Neuronal stem cell (in vitro differentiated cells): Measurements from ENCODE around the gene CUX1.
"Not testable (repeated sequence)": the region's sequence is repeated elsewhere in the genome, so short reads cannot be mapped to it uniquely, and the experiment has no call there.

Source experiments
- DNase-seq: peaks from one replicate; pipeline ENCODE4 v3.0.0-alpha.2; 2013; ENCODE audit warnings: low spot score
- H2AFZ ChIP-seq: one replicate; pipeline ENCODE4 v1.6.1; 2013; ENCODE audit warnings: mild to moderate bottlenecking, low read length, inconsistent platforms
- H2AK5ac ChIP-seq: 2 replicates; pipeline ENCODE4 v1.6.1; 2013; ENCODE audit warnings: low read depth, mild to moderate bottlenecking, inconsistent platforms, low read length, moderate library complexity, mixed read lengths
- H2BK120ac ChIP-seq: 2 replicates; pipeline ENCODE4 v1.6.1; 2013; ENCODE audit warnings: low read depth, mild to moderate bottlenecking, inconsistent platforms, low read length, moderate library complexity, mixed read lengths
- H2BK12ac ChIP-seq: one replicate; pipeline ENCODE4 v1.6.1; 2013; ENCODE audit warnings: low read length, inconsistent platforms
- H2BK15ac ChIP-seq: 2 replicates; pipeline ENCODE4 v1.6.1; 2013; ENCODE audit warnings: mild to moderate bottlenecking, low read length, inconsistent platforms, mixed read lengths
- H2BK5ac ChIP-seq: one replicate; pipeline ENCODE4 v1.6.1; 2013; ENCODE audit warnings: inconsistent platforms, mild to moderate bottlenecking, low read length, moderate library complexity
- H3K14ac ChIP-seq: one replicate; pipeline ENCODE4 v1.6.1; 2013; ENCODE audit warnings: low read length, inconsistent platforms
- H3K18ac ChIP-seq: 2 replicates; pipeline ENCODE4 v1.6.1; 2013; ENCODE audit warnings: low read length, inconsistent platforms
- H3K23ac ChIP-seq: 2 replicates; pipeline ENCODE4 v1.6.1; 2013; ENCODE audit warnings: low read depth, mild to moderate bottlenecking, mixed read lengths, low read length, inconsistent platforms; ENCODE audit not compliant: poor library complexity
- H3K27ac ChIP-seq: replicated peaks from 3 replicates; pipeline ENCODE4 v1.5.1; 2013; ENCODE audit warnings: low read length, inconsistent platforms
- H3K27me3 ChIP-seq, 3 experiments: 2 replicates each; pipeline ENCODE4 v1.6.1; 2013; ENCODE audit warnings: low read length in 3 of 3, mild to moderate bottlenecking in 2 of 3, inconsistent platforms in 1 of 3, low read depth in 1 of 3, mixed read lengths in 1 of 3, moderate library complexity in 1 of 3; ENCODE audit not compliant: control insufficient read depth in 3 of 3, insufficient read depth in 3 of 3
- H3K36me3 ChIP-seq, 2 donors: replicated peaks in 1 of 2; 2 replicates each; pipeline ENCODE4 v1.6.1; 2013; ENCODE audit warnings: low read length in 2 of 2; ENCODE audit not compliant: control insufficient read depth in 2 of 2, insufficient read depth in 2 of 2
- H3K4ac ChIP-seq: 2 replicates; pipeline ENCODE4 v1.6.1; 2013; ENCODE audit warnings: inconsistent platforms, mild to moderate bottlenecking, low read length, moderate library complexity
- H3K4me1 ChIP-seq, 2 donors: 1 replicate in 1 of 2; 2 replicates in 1 of 2; pipeline ENCODE4 v1.6.1; 2013; ENCODE audit warnings: low read length in 2 of 2, low read depth in 1 of 2; ENCODE audit not compliant: control insufficient read depth in 2 of 2, insufficient read depth in 1 of 2
- H3K4me2 ChIP-seq: one replicate; pipeline ENCODE4 v1.6.1; 2013; ENCODE audit warnings: mild to moderate bottlenecking, low read length, inconsistent platforms; ENCODE audit not compliant: insufficient read depth, poor library complexity, severe bottlenecking
- H3K4me3 ChIP-seq, 2 donors: 2 replicates each; pipeline ENCODE4 v1.5.1; 2013; ENCODE audit warnings: low read length in 2 of 2, mild to moderate bottlenecking in 2 of 2, inconsistent platforms in 1 of 2, moderate library complexity in 1 of 2
- H3K79me1 ChIP-seq: one replicate; pipeline ENCODE4 v1.6.1; 2013; ENCODE audit warnings: low read depth, mild to moderate bottlenecking, inconsistent platforms, low read length, moderate library complexity
- H3K9ac ChIP-seq: one replicate; pipeline ENCODE4 v1.6.1; 2013; ENCODE audit warnings: mild to moderate bottlenecking, low read depth, low read length, inconsistent platforms; ENCODE audit not compliant: poor library complexity
- H3K9me3 ChIP-seq, 2 donors: replicated peaks in 1 of 2; 2 replicates each; pipeline versions ENCODE3 to v1.6.1; 2013; ENCODE audit warnings: low read length in 2 of 2, mild to moderate bottlenecking in 2 of 2, inconsistent platforms in 1 of 2, low read depth in 1 of 2, mixed read lengths in 1 of 2, moderate library complexity in 1 of 2; ENCODE audit not compliant: control insufficient read depth in 2 of 2, insufficient read depth in 1 of 2
- H4K8ac ChIP-seq: one replicate; pipeline ENCODE4 v1.6.1; 2013; ENCODE audit warnings: low read depth, mild to moderate bottlenecking, inconsistent platforms, low read length, moderate library complexity
- H4K91ac ChIP-seq: one replicate; pipeline ENCODE4 v1.6.1; 2013; ENCODE audit warnings: low read length, low read depth, mild to moderate bottlenecking, inconsistent platforms; ENCODE audit not compliant: poor library complexity
- WGBS, 2 donors: extraction: QIAGEN DNeasy Blood & Tissue Kit; methylation state at CpG; one replicate each; pipeline ENCODE4 v1.1.7; 2013; ENCODE audit warnings: missing lambda C conversion rate in 2 of 2, mixed read lengths in 1 of 2; ENCODE audit not compliant: insufficient read length in 2 of 2, insufficient replicate concordance in 1 of 2; ENCODE audit errors: extremely low coverage in 2 of 2; 5-methylcytosine and 5-hydroxymethylcytosine counted together

CUX1 gene

GRCh38 chr7:102008535-102009262 is 191.3 kb downstream of the CUX1 start:
- Histone ChIP-seq H3K23ac (no peak overlapping the region), H2BK5ac (no peak overlapping the region), H3K36me3 (peaks cover 0 to 4% of the 10 kb centered on the region in 2 donors), H2BK15ac (no peak overlapping the region), H3K27me3 (no peaks in the 10 kb centered on the region), H2BK12ac (no peak overlapping the region), H4K8ac (no peak overlapping the region), H3K79me1 (peaks cover 5% of the 10 kb centered on the region), H3K9me3 (peaks cover 0 to 2% of the 10 kb centered on the region in 2 donors), H3K14ac (no peak overlapping the region), H3K4ac (no peak overlapping the region), H2AFZ (no peak overlapping the region), H3K18ac (peak overlapping the region; percentile 8), H2AK5ac (no peak overlapping the region), H3K9ac (no peak overlapping the region), H3K4me3 (no peak overlapping the region), H4K91ac (no peak overlapping the region), H3K27ac (no peak overlapping the region), H3K4me2 (no peak overlapping the region), H3K4me1 (peaks cover 2 to 3% of the 10 kb centered on the region in 2 donors), H2BK120ac (no peak overlapping the region)
- DNase-seq = no peak
- no CpG with 5 or more reads among the region's 12 CpGs for WGBS, 2 donors

- WGBS, 2 donors = no CpG with 5 or more reads among the region's 5 CpGs
- no peak overlapping the region for H3K23ac ChIP-seq
- no peak overlapping the region for H2BK12ac ChIP-seq
- no peak overlapping the region for H3K18ac ChIP-seq
- H3K4ac ChIP-seq = no peak overlapping the region
- H2BK15ac ChIP-seq = no peak overlapping the region
- no peak overlapping the region for H3K4me2 ChIP-seq
- peaks cover 5 to 7% of the 10 kb centered on the region in 2 donors for H3K4me1 ChIP-seq
- H3K27ac ChIP-seq = no peak overlapping the region
- H3K14ac ChIP-seq = no peak overlapping the region
- H2AK5ac ChIP-seq = no peak overlapping the region
- H4K91ac ChIP-seq = no peak overlapping the region
- H2BK120ac ChIP-seq = no peak overlapping the region
- peaks cover 0 to 2% of the 10 kb centered on the region in 2 donors for H3K9me3 ChIP-seq
- no peak overlapping the region for H2BK5ac ChIP-seq
- no peaks in the 10 kb centered on the region for H3K27me3 ChIP-seq
- no peak overlapping the region for H3K9ac ChIP-seq
- no peak overlapping the region for H3K4me3 ChIP-seq
- H3K36me3 ChIP-seq = peaks cover 0 to 4% of the 10 kb centered on the region in 2 donors
- H3K79me1 ChIP-seq = peaks cover 5% of the 10 kb centered on the region
- H2AFZ ChIP-seq = no peak overlapping the region
- no peak overlapping the region for H4K8ac ChIP-seq
- no peak for DNase-seq
These were observed 192.2 kb downstream of the CUX1 start for GRCh38 chr7:102009628-102010027.

GRCh38 chr7:102012112-102012830 is 194.8 kb downstream of the CUX1 start:
- H3K27me3 ChIP-seq, H3K23ac ChIP-seq, H3K79me1 ChIP-seq, H3K27ac ChIP-seq, H2BK12ac ChIP-seq, H2BK5ac ChIP-seq, H3K4me1 ChIP-seq, H3K9ac ChIP-seq, H2AFZ ChIP-seq, H2BK15ac ChIP-seq, H3K14ac ChIP-seq, H3K36me3 ChIP-seq, H3K4me2 ChIP-seq, H3K9me3 ChIP-seq, DNase-seq, H2BK120ac ChIP-seq, H3K4ac ChIP-seq, H3K18ac ChIP-seq, H4K8ac ChIP-seq, H2AK5ac ChIP-seq, H4K91ac ChIP-seq, H3K4me3 ChIP-seq: not testable (repeated sequence)
- WGBS, 2 donors = no CpG with 5 or more reads among the region's 13 CpGs

DNA sequence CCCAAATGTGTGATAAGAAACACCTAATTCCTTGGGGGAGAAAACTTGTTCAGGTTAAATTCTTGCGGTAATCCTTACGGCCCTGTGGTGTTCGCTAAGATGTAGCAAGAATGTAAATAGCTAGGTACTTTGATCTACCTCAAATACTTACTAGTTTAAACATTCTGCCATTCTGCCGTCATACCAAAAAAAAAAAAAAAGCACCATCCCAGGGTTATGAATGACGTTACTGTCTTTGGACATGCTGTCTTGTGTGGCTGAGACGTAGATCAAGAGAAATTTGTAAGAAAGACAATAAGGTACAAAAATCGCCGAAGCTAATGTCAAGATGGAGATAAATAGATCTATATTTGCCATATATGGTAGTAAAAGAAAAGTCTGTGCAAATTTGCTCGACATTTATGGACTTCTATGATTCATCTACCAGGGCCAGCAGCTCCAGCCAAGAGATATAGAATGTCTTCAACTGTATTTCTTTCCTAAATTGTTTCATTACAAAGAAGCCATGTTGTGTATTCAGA is 195.6 kb downstream of the CUX1 start:
- Histone ChIP-seq H3K18ac (no peak overlapping the region), H4K91ac (no peak overlapping the region), H3K9ac (no peak overlapping the region), H2AK5ac (no peak overlapping the region), H3K14ac (no peak overlapping the region), H3K36me3 (peaks cover 0 to 4% of the 10 kb centered on the region in 2 donors), H3K9me3 (peaks cover 0 to 2% of the 10 kb centered on the region in 2 donors), H3K4ac (no peak overlapping the region), H3K4me2 (no peak overlapping the region), H2AFZ (no peak overlapping the region), H4K8ac (no peak overlapping the region), H2BK12ac (no peak overlapping the region), H2BK5ac (no peak overlapping the region), H2BK15ac (no peak overlapping the region), H3K4me3 (no peak overlapping the region), H3K27me3 (no peaks in the 10 kb centered on the region), H3K4me1 (peaks cover 2 to 5% of the 10 kb centered on the region in 2 donors), H3K23ac (no peak overlapping the region), H2BK120ac (no peak overlapping the region), H3K27ac (no peak overlapping the region), H3K79me1 (peaks cover 2% of the 10 kb centered on the region)
- no CpG with 5 or more reads among the region's 9 CpGs for WGBS, 2 donors
- DNase-seq = no peak
